Endothelial cell of umbilical vein (primary cell): ENCODE measurements around the gene MEI4. TPM values are rescaled to one million over a fixed set of nuclear protein-coding genes. Genes with fewer than 3 reads are reported as not detected.
"Not testable (repeated sequence)": the region's sequence is repeated elsewhere in the genome, so short reads cannot be mapped to it uniquely, and the experiment has no call there.

Source experiments
- BruUV-seq: library from RNA; stranded (reverse); fragments of 400-500 nt; replicated peaks from 2 replicates; lab custom pipeline; 2021; lab: Mats Ljungman, UMichigan
- CTCF ChIA-PET: fragments of 300-600, 350-600 bp; sonication (Branson Sonifier 250); formaldehyde crosslinking; loops from one replicate; lab custom pipeline; 2021; ENCODE audit warnings: antibody characterized with exemption, inconsistent platforms; lab: Charles Lee
- POLR2A ChIA-PET: fragments of 300-600, 350-600 bp; sonication (Branson Sonifier 250); formaldehyde crosslinking; loops from one replicate; lab custom pipeline; 2021; ENCODE audit warnings: antibody characterized with exemption, inconsistent platforms; lab: Charles Lee
- DNase-seq: peaks from one replicate; pipeline ENCODE4 v3.0.0-alpha.2; 2011; ENCODE audit warnings: low read depth, low spot score
- FAIRE-seq: peaks from 2 replicates; lab custom pipeline; 2011; peaks lifted over from hg19 to GRCh38; lab: Jason Lieb, UNC
- H2AFZ ChIP-seq: 2 replicates; pipeline ENCODE4 v1.6.0; 2012; ENCODE audit warnings: low read depth, low read length, control low read depth, inconsistent platforms
- H3K27ac ChIP-seq: 2 replicates; pipeline ENCODE4 v1.5.1; 2011; ENCODE audit warnings: low read depth, mild to moderate bottlenecking, control low read depth, low read length, moderate library complexity; ENCODE audit not compliant: insufficient read depth
- H3K27me3 ChIP-seq, 2 experiments: 2 replicates each; pipeline versions ENCODE4 v1.6.0 to v1.6.1; 2011; ENCODE audit warnings: low read length in 2 of 2, mixed read lengths in 1 of 2; ENCODE audit not compliant: control insufficient read depth in 2 of 2, insufficient read depth in 2 of 2
- H3K36me3 ChIP-seq, 2 experiments: 2 replicates in 1 of 2; 3 replicates in 1 of 2; pipeline ENCODE4 v1.5.1; 2011; ENCODE audit warnings: low read length in 2 of 2, mild to moderate bottlenecking in 1 of 2, moderate library complexity in 1 of 2; ENCODE audit not compliant: control insufficient read depth in 2 of 2, insufficient read depth in 2 of 2; ENCODE audit errors: extremely low read depth in 1 of 2
- H3K4me1 ChIP-seq: 3 replicates; pipeline ENCODE4 v1.5.1; 2011; ENCODE audit warnings: mild to moderate bottlenecking, low read length; ENCODE audit not compliant: control insufficient read depth, insufficient read depth; ENCODE audit errors: extremely low read depth
- H3K4me2 ChIP-seq: 2 replicates; pipeline ENCODE4 v1.6.1; 2011; ENCODE audit warnings: low read length, control low read depth, mixed read lengths; ENCODE audit not compliant: insufficient read depth
- H3K4me3 ChIP-seq, 3 experiments: fragments of 200-600 bp in 1 of 3; sonication (generic), shearing (Covaris generic) in 1 of 3; replicated peaks in 1 of 3; 2 replicates each; pipeline ENCODE4 v1.5.1; 2011 to 2016; ENCODE audit warnings: control low read depth in 3 of 3, low read length in 3 of 3, mild to moderate bottlenecking in 2 of 3, inconsistent platforms in 1 of 3, low read depth in 1 of 3, moderate library complexity in 1 of 3; ENCODE audit not compliant: insufficient read depth in 1 of 3
- H3K79me2 ChIP-seq: 2 replicates; pipeline ENCODE4 v1.6.0; 2012; ENCODE audit warnings: low read length, inconsistent platforms; ENCODE audit not compliant: control insufficient read depth, insufficient read depth
- H3K9ac ChIP-seq: replicated peaks from 2 replicates; pipeline ENCODE3; 2011; ENCODE audit warnings: low read length, control low read depth; ENCODE audit not compliant: insufficient read depth; ENCODE audit errors: extremely low read depth
- H3K9me1 ChIP-seq: replicated peaks from 3 replicates; pipeline ENCODE4 v1.6.0; 2011; ENCODE audit warnings: mild to moderate bottlenecking, low read length; ENCODE audit not compliant: control insufficient read depth, insufficient read depth; ENCODE audit errors: extremely low read depth
- H3K9me3 ChIP-seq: replicated peaks from 2 replicates; pipeline ENCODE4 v1.5.1; 2012; ENCODE audit warnings: low read length, inconsistent platforms; ENCODE audit not compliant: control insufficient read depth, insufficient read depth
- H4K20me1 ChIP-seq: replicated peaks from 2 replicates; pipeline ENCODE3; 2011; ENCODE audit warnings: mild to moderate bottlenecking, low read length; ENCODE audit not compliant: control insufficient read depth, insufficient read depth; ENCODE audit errors: extremely low read depth
- CTCF ChIP-seq, 2 donors: IDR thresholded peaks; 1 replicate in 1 of 2; 2 replicates in 1 of 2; pipeline ENCODE4 v1.5.1; 2011; ENCODE audit warnings: low read length in 2 of 2, mild to moderate bottlenecking in 2 of 2, moderate library complexity in 2 of 2, control low read depth in 1 of 2, inconsistent platforms in 1 of 2, low read depth in 1 of 2; ENCODE audit not compliant: insufficient read depth in 1 of 2; ENCODE audit errors: extremely low read depth in 1 of 2
- EZH2 ChIP-seq: IDR thresholded peaks from 2 replicates; pipeline ENCODE4 v1.6.1; 2012; ENCODE audit warnings: borderline replicate concordance, low read depth, mild to moderate bottlenecking, moderate library complexity, low read length, inconsistent platforms; ENCODE audit not compliant: severe bottlenecking
- FOS ChIP-seq: IDR thresholded peaks from 2 replicates; pipeline ENCODE4 v1.6.1; 2011; ENCODE audit warnings: mild to moderate bottlenecking, low read length, moderate library complexity, borderline replicate concordance; ENCODE audit not compliant: insufficient read depth
- GATA2 ChIP-seq: IDR thresholded peaks from 2 replicates; pipeline ENCODE4 v1.7.0; 2011; ENCODE audit warnings: low read depth, mild to moderate bottlenecking, moderate library complexity, mixed read lengths, low read length; ENCODE audit not compliant: insufficient read length, insufficient read depth
- JUN ChIP-seq: IDR thresholded peaks from 2 replicates; pipeline ENCODE4 v1.6.1; 2011; ENCODE audit warnings: borderline replicate concordance, low read depth; ENCODE audit not compliant: insufficient read length, insufficient read depth
- MYC ChIP-seq: IDR thresholded peaks from one replicate; pipeline ENCODE4 v1.6.1; 2011; ENCODE audit warnings: mild to moderate bottlenecking, low read depth, low read length
- POLR2A ChIP-seq: IDR thresholded peaks from 2 replicates; pipeline ENCODE4 v1.6.1; 2012; ENCODE audit warnings: low read depth, mild to moderate bottlenecking, control low read depth, low read length
- POLR2AphosphoS5 ChIP-seq: IDR thresholded peaks from 2 replicates; pipeline ENCODE4 v1.6.1; 2012; ENCODE audit warnings: low read depth, mild to moderate bottlenecking, control low read depth, low read length, moderate library complexity; ENCODE audit not compliant: insufficient read depth
- dilution Hi-C: fragments of 300-500 bp; cut with MboI; formaldehyde crosslinking; loops from one replicate; pipeline ENCODE4 v1.15.0; 2019; ENCODE audit warnings: low sequenced_read_pairs; ENCODE audit not compliant: extremely low pct_ligation_motif_present
- intact Hi-C: fragments of 100-400 bp; cut with micrococcal nuclease; formaldehyde crosslinking; loops from one replicate; pipeline ENCODE4 v1.10.0; 2022
- polyA plus RNA-seq, 4 experiments: library from polyadenylated mRNA; depleted of rRNA in 3 of 4; stranded (reverse) in 3 of 4; unstranded in 1 of 4; fragments of >200 nt; gene quantifications; 2 replicates each; pipeline versions ENCODE4 v1.2.1 to v1.2.3, GENCODE V29; 2011 to 2012; ENCODE audit warnings: missing spikeins in 1 of 4
- total RNA-seq: library from RNA; stranded (reverse); gene quantifications from 2 replicates; pipeline ENCODE4 v1.2.3, GENCODE V29; 2021
- TF ChIP-seq, protein P1 (sequence below): IDR thresholded peaks from 2 replicates; pipeline ENCODE4 v1.6.1; 2011; ENCODE audit not compliant: insufficient read depth, insufficient read length

MEI4 gene
- total and polyA plus RNA-seq, 2 donors (not counting 3 experiments of a cell fraction or from before 2014, with no cell fraction given): not detected

DNA sequence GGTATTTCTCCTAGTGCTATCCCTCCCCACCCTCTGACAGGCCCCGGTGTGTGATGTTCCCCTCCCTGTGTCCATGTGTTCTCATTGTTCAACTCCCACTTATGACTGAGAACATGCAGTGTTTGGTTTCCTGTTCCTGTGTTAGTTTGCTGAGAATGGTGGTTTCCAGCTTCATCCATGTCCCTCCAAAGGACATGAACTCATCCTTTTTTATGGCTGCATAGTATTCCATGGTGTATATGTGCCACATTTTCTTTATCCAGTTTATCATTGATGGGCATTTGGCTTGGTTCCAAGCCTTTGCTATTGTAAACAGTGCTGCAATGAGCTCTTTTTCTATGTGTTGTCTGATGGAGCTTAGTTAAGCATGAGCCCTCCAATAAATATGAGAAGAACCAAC lies 2.2 kb downstream of the MEI4 start:
- intact Hi-C loops: not testable (repeated sequence)

DNA sequence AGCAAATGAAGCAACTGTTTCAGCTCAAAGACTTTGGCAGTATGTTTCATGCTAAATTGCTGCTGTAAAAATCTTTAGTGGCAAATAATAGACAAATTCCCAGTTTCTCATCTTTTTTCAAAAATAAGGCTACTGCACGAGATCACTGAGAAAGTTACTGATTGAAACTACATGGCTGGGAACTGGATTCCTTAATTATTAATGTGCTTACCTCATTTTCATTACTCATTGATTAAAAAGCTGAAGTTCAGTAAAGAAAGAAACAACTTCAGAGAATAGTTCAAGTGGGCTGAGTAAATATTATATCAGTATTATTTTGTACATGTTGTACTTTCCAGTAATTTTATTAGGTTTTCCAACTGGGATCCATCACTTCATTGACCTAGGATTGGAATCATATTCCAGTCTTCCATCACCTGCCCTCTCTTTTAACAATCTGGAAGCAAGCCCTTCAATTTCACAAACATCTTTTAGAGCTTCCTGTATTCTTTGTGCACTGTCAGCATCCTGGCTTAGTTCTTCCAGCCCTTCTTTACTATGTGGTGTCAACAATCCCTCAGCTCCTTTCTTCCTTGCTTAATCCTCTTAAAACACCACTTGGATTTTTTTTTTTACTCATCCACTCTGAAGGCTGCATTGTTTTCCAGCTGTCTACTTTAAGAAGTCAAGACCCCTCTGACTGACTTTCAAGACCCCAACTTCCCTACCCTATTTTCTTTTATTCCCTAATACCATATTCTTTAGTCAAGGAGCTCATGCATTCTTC lies 4.3 kb downstream of the MEI4 start:
- H3K9me1 ChIP-seq: no peaks in the 10 kb centered on the region
- no peaks in the 10 kb centered on the region for H3K36me3 ChIP-seq
- no peak overlapping the region for H3K27ac ChIP-seq
- intact Hi-C loops (no loop called here), dilution Hi-C loops (no loop called here)
- ChIA-PET POLR2A (no interaction called here), CTCF (interaction anchor here (1.3 kb wide), 1 partner anchor 12 kb away, joined by 3 read pairs; no protein-coding TSS in a partner anchor)
- H3K9me3 ChIP-seq: no peaks in the 10 kb centered on the region
- H4K20me1 ChIP-seq: no peaks in the 10 kb centered on the region
- H3K79me2 ChIP-seq: no peaks in the 10 kb centered on the region
- no peak overlapping the region for H3K4me2 ChIP-seq
- no peaks in the 10 kb centered on the region for H3K4me1 ChIP-seq
- no peak overlapping the region for H2AFZ ChIP-seq
- peaks cover 0 to 5% of the 10 kb centered on the region in 2 experiments for H3K27me3 ChIP-seq
- no peak for DNase-seq
- BruUV-seq: no TSS peak
- FAIRE-seq: no peak
- no peak overlapping the region for H3K4me3 ChIP-seq
- no peak overlapping the region for H3K9ac ChIP-seq
- TF ChIP-seq GATA2 (no peak), JUN (no peak), EZH2 (no peak), POLR2A (no peak), FOS (no peak), MYC (no peak), CTCF (IDR thresholded peaks at IDR 0.05; ENCODE audit: extremely low read depth in 1 of 2, insufficient read depth in 1 of 2, low read depth in 1 of 2, low read length in 2 of 2) (no peak), POLR2AphosphoS5 (no peak)
- TF ChIP-seq, protein P1, sequence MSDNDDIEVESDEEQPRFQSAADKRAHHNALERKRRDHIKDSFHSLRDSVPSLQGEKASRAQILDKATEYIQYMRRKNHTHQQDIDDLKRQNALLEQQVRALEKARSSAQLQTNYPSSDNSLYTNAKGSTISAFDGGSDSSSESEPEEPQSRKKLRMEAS: no peak

More for the DNA sequence above, 2.2 kb downstream of the MEI4 start:
- CTCF ChIA-PET, H3K36me3 ChIP-seq, dilution Hi-C loops, H3K27me3 ChIP-seq, H2AFZ ChIP-seq, H3K9ac ChIP-seq, BruUV-seq, H3K9me1 ChIP-seq, POLR2A ChIA-PET, H3K79me2 ChIP-seq, H3K4me2 ChIP-seq, H3K9me3 ChIP-seq, H3K4me3 ChIP-seq, DNase-seq, FAIRE-seq, H4K20me1 ChIP-seq, H3K4me1 ChIP-seq, H3K27ac ChIP-seq: not testable (repeated sequence)
